Hippocampal formation (tissue), 2 donors: ENCODE measurements around the gene ICA1L.
A peak's percentile ranks its signal among the peaks of the same experiment; 100 is the strongest.
"Not testable (repeated sequence)": the region's sequence is repeated elsewhere in the genome, so short reads cannot be mapped to it uniquely, and the experiment has no call there.

Experiments used
- DNase-seq, 2 donors: peaks; one replicate each; lab custom pipeline; 2025; lab: John Stamatoyannopoulos, UW

The ICA1L gene

GRCh38 chr2:202871300-202872141 is at the start of gene ICA1L:
Gene ICA1L (minus strand): TSS chr2:202871766. CDS start chr2:202829009, 42,757 bp downstream.
- DNase-seq: peak in 1 of 2 donors; percentile 57

GRCh38 chr2:202918860-202919259 is 47.3 kb upstream of the ICA1L start:
- no peak for DNase-seq

- DNase-seq: not testable (repeated sequence)
Measured at GRCh38 chr2:202912342-202913201, 41.0 kb upstream of the ICA1L start.

GRCh38 chr2:202911512-202912341 is 40.2 kb upstream of the ICA1L start, which contains the start of the genes CARF and WDR12:
Gene CARF (plus strand): TSS chr2:202912275. CDS start chr2:202941903, 29,628 bp downstream.
Gene WDR12 (minus strand): TSS chr2:202911673. CDS start chr2:202911476, 197 bp downstream.
- DNase-seq: peak; percentile 83 to 95

- DNase-seq: no peak
Measured at GRCh38 chr2:202911203-202911511, 39.6 kb upstream of the ICA1L start.

- no peak for DNase-seq
Measured at GRCh38 chr2:202910698-202911097, 39.1 kb upstream of the ICA1L start.

GRCh38 chr2:202910250-202910649 is 38.7 kb upstream of the ICA1L start:
- DNase-seq: not testable (repeated sequence)

GRCh38 chr2:202909394-202910192 is 38.0 kb upstream of the ICA1L start:
- DNase-seq: no peak

GRCh38 chr2:202908186-202908585 is 36.6 kb upstream of the ICA1L start:
- DNase-seq: no peak

GRCh38 chr2:202905507-202905906 is 33.9 kb upstream of the ICA1L start:
- DNase-seq: not testable (repeated sequence)

GRCh38 chr2:202885190-202885589 is 13.6 kb upstream of the ICA1L start:
- DNase-seq: no peak

GRCh38 chr2:202883987-202884675 is 12.6 kb upstream of the ICA1L start:
- no peak for DNase-seq

GRCh38 chr2:202881570-202881969 is 10.0 kb upstream of the ICA1L start:
- no peak for DNase-seq

- DNase-seq: no peak
Measured at GRCh38 chr2:202877699-202878098, 6.1 kb upstream of the ICA1L start.

GRCh38 chr2:202870431-202871299 is 901 bp downstream of the ICA1L start:
- peak; percentile 31 to 45 for DNase-seq

GRCh38 chr2:202861987-202862386 is 9.6 kb downstream of the ICA1L start:
- no peak for DNase-seq

GRCh38 chr2:202858601-202859000 is 13.0 kb downstream of the ICA1L start:
- DNase-seq: no peak

GRCh38 chr2:202849343-202849742 is 22.2 kb downstream of the ICA1L start:
- not testable (repeated sequence) for DNase-seq

GRCh38 chr2:202848813-202849212 is 22.8 kb downstream of the ICA1L start:
- DNase-seq: no peak
